Measurements from ENCODE around the gene PTPRN2. TPM values are rescaled to one million over a fixed set of nuclear protein-coding genes. Genes with fewer than 3 reads are reported as not detected.

The PTPRN2 gene
- total and polyA plus RNA-seq, 9 of the 15 experiments (the other 6 are each of a cell fraction or from before 2014, with no cell fraction given): not detected

- no peaks in the 10 kb centered on the region for H3K79me2 ChIP-seq (ENCODE audit: control insufficient read depth, insufficient read depth, low read length)
- ATAC-seq (no peak), FAIRE-seq (no peak), DNase-seq (ENCODE audit: extremely low read depth in 1 of 4, low spot score in 3 of 4) (no peak)
- H3K9me3 ChIP-seq (replicated peaks; ENCODE audit: control insufficient read depth, insufficient read depth, low read depth, low read length): no peaks in the 10 kb centered on the region
- WGBS (ENCODE audit: insufficient coverage, low coverage, missing lambda C conversion rate): 0% methylated on average over 8 of the region's 8 CpGs
- no peak overlapping the region for H2AFZ ChIP-seq (ENCODE audit: low read depth, low read length)
- no peak overlapping the region for H3K4me3 ChIP-seq
- in situ Hi-C loops (cut with MboI) (no loop called here), intact Hi-C loops (cut with micrococcal nuclease) (no loop called here)
- no peaks in the 10 kb centered on the region for H3K36me3 ChIP-seq (ENCODE audit: control insufficient read depth, insufficient read depth, low read length)
- ChIA-PET CTCF (ENCODE audit: low intra/inter-chr PET ratio) (no interaction called here), POLR2A (interaction anchor here (0.5 kb wide), 1 partner anchor 220 kb away, joined by 3 read pairs; no protein-coding TSS in a partner anchor)
- H4K20me1 ChIP-seq (replicated peaks; ENCODE audit: control insufficient read depth, insufficient read depth, low read length): 0 out of 2 replicates have a peak, but pooled peaks cover 4% of the 10 kb centered on the region
- H3K27ac ChIP-seq (ENCODE audit: extremely low read depth, low read depth, low read length): no peak overlapping the region
- H3K9ac ChIP-seq (ENCODE audit: insufficient read depth in 1 of 2, low read depth in 2 of 2, low read length in 2 of 2): no peak overlapping the region
- peaks cover 3% of the 10 kb centered on the region for H3K9me1 ChIP-seq (ENCODE audit: control insufficient read depth, insufficient read depth, low read length)
- H3K27me3 ChIP-seq (ENCODE audit: control insufficient read depth in 2 of 2, insufficient read depth in 2 of 2, low read length in 2 of 2): peaks cover 17 to 46% of the 10 kb centered on the region in 2 experiments; a peak in 4 of 5 replicates
- H3K4me2 ChIP-seq (ENCODE audit: insufficient read depth, low read length): no peak overlapping the region
- H3K4me1 ChIP-seq (replicated peaks in 1 of 2; ENCODE audit: control insufficient read depth in 2 of 2, insufficient read depth in 2 of 2, low read length in 2 of 2): peaks cover 0 to 8% of the 10 kb centered on the region in 2 experiments; a peak in 1 of 5 replicates
- BruUV-seq (replicated peaks): no TSS peak
- TF ChIP-seq CCAR2 (IDR thresholded peaks at IDR 0.05; ENCODE audit: low read depth, low read length) (no peak), ZNF316 (IDR thresholded peaks at IDR 0.05) (no peak), FOXJ3 (CRISPR knock-in tag; IDR thresholded peaks at IDR 0.05) (no peak), ZBTB5 (IDR thresholded peaks at IDR 0.05) (no peak), GATAD2B (IDR thresholded peaks at IDR 0.05; ENCODE audit: borderline replicate concordance) (no peak), EWSR1 (IDR thresholded peaks at IDR 0.05; ENCODE audit: borderline replicate concordance, low read depth, partially characterized antibody) (no peak), ZNF764 (CRISPR knock-in tag; IDR thresholded peaks at IDR 0.05; ENCODE audit: low read depth) (no peak), ZNF395 (CRISPR knock-in tag; IDR thresholded peaks at IDR 0.05) (no peak), ZNF518B (CRISPR knock-in tag; IDR thresholded peaks at IDR 0.05) (no peak), CUX1 (CRISPR knock-in tag; IDR thresholded peaks at IDR 0.05) (no peak), SUPT5H (IDR thresholded peaks at IDR 0.05) (no peak)
Observed at GRCh38 chr7:158096582-158096981, 491.0 kb downstream of the PTPRN2 start.
